ENCODE results near the gene TTYH2.

GRCh38 chr17:74180336-74180735, 33.0 kb upstream of the TTYH2 start:
- no peak for TF ChIP-seq POLR2A (IDR thresholded peaks at IDR 0.05)
- no peak for TF ChIP-seq CTCF (IDR thresholded peaks at IDR 0.05)
